ENCODE data around the gene CDKL2.
"Not testable (repeated sequence)": the region's sequence is repeated elsewhere in the genome, so short reads cannot be mapped to it uniquely, and the experiment has no call there.

GRCh38 chr4:75667636-75668035 is 37.3 kb upstream of the CDKL2 start:
- TF ChIP-seq POLR2A (IDR thresholded peaks at IDR 0.05; ENCODE audit: extremely low read depth, insufficient read length); CTCF (IDR thresholded peaks at IDR 0.05; ENCODE audit: low read depth, low read length); MYC (IDR thresholded peaks at IDR 0.05; ENCODE audit: low read depth, low read length); MAX (IDR thresholded peaks at IDR 0.05; ENCODE audit: low read depth, low read length): not testable (repeated sequence)

Measured in NB4 (cell line).